Activated B cell treated with CpG ODN at 0.5 μM for 24 hours (primary cell): ENCODE results near the gene SNCG. TPM values are rescaled to one million over a fixed set of nuclear protein-coding genes. Genes with fewer than 3 reads are reported as not detected.

Source experiments
- ATAC-seq: fragments of 200-7000 bp; cut with Tn5 transposase; one replicate; pipeline ENCODE4 v1.10.0; 2021; ENCODE audit warnings: low read depth, mild to moderate bottlenecking, moderate library complexity
- CTCF ChIA-PET: fragments of 350-600 bp; sonication (Branson Sonifier 250); formaldehyde crosslinking; loops from one replicate; lab custom pipeline; 2021; ENCODE audit warnings: antibody characterized with exemption; lab: Charles Lee
- POLR2A ChIA-PET: fragments of 350-600 bp; sonication (Branson Sonifier 250); formaldehyde crosslinking; loops from one replicate; lab custom pipeline; 2021; ENCODE audit warnings: antibody characterized with exemption; lab: Charles Lee
- DNase-seq: peaks from one replicate; pipeline ENCODE4 v3.0.0; 2022
- H3K27ac Mint-ChIP-seq: one replicate; pipeline ENCODE4 v1.8.0; 2020; ENCODE audit warnings: mixed read lengths
- H3K27me3 Mint-ChIP-seq: one replicate; pipeline ENCODE4 v1.8.0; 2021; ENCODE audit warnings: mixed read lengths
- H3K36me3 Mint-ChIP-seq: one replicate; pipeline ENCODE4 v1.8.0; 2021; ENCODE audit warnings: low read depth, mixed read lengths
- H3K4me1 Mint-ChIP-seq: one replicate; pipeline ENCODE4 v1.8.0; 2021; ENCODE audit warnings: mixed read lengths
- H3K4me3 Mint-ChIP-seq: one replicate; pipeline ENCODE4 v1.8.0; 2020; ENCODE audit warnings: mild to moderate bottlenecking, mixed read lengths
- H3K9me3 Mint-ChIP-seq: one replicate; pipeline ENCODE4 v1.8.0; 2020; ENCODE audit warnings: mixed read lengths
- CTCF ChIP-seq: fragments of 200-600 bp; IDR thresholded peaks from one replicate; pipeline ENCODE4 v1.8.0; 2022; ENCODE audit warnings: antibody characterized with exemption, mild to moderate bottlenecking
- intact Hi-C: fragments of 100-400 bp; cut with micrococcal nuclease; formaldehyde crosslinking; loops from one replicate; pipeline ENCODE4 v1.15.1; 2024
- total RNA-seq: library from RNA; stranded (reverse); gene quantifications from 2 replicates; pipeline ENCODE4 v1.2.3, GENCODE V29; 2022

The SNCG gene
- total RNA-seq, 1 donor from 2014 or later = not detected

- Mint-ChIP-seq H3K4me3 (no peak overlapping the region), H3K27me3 (peaks cover 6% of the 10 kb centered on the region), H3K36me3 (no peaks in the 10 kb centered on the region), H3K9me3 (no peaks in the 10 kb centered on the region), H3K27ac (no peak overlapping the region), H3K4me1 (peaks cover 42% of the 10 kb centered on the region)
- intact Hi-C loops = no loop called here
- DNase-seq (no peak), ATAC-seq (no peak)
- no peak for TF ChIP-seq CTCF
- POLR2A ChIA-PET = no interaction called here
- CTCF ChIA-PET = no interaction called here
Measured at GRCh38 chr10:86967481-86967941, 9.1 kb downstream of the SNCG start.

DNA sequence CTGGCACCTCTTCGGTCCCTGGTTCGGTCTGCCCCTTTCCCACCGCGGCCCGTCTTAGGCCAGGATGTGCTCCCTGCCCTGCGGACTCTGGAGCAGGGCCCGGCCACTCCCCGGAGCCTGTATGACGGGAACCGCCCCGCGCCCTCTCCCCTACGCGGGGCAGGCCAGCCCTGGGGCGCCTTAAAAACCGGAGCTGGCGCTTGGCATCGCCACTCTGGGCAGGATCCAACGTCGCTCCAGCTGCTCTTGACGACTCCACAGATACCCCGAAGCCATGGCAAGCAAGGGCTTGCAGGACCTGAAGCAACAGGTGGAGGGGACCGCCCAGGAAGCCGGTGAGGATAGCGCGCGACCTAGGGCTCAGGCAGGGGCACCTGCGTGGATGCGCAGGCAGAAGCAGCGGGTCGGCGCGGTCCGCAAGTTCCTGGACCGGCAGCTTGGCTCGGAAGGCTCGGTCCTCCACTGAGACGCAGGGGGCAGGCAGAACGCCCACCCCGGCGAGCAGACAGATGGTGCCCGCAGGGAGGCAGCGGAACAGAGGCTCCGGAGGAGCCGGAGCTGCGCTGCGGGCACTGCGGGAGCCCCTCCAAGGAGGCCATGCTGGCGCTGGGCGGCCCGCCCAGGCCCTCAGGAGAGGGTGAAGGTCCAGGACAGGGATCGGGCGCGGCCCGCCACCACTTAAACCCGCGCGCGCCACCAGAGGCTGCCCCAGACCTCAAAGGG is 10.0 kb downstream of the SNCG start, which contains the start of gene ADIRF:
Gene ADIRF, plus strand, starts transcription at position 212 of the 723 bp plus-strand sequence. Its CDS starts 63 bp downstream, at position 275.
- ChIA-PET POLR2A (interaction anchor here (0.5 kb wide), 1 partner anchor 29 kb away, joined by 3 read pairs; no protein-coding TSS in a partner anchor), CTCF (interaction anchor here (0.5 kb wide), 1 partner anchor 77 kb away, joined by 3 read pairs; no protein-coding TSS in a partner anchor)
- intact Hi-C loops = no loop called here
- TF ChIP-seq CTCF = no peak
- DNase-seq (no peak), ATAC-seq (no peak)
- H3K36me3 Mint-ChIP-seq = no peaks in the 10 kb centered on the region
- H3K27me3 Mint-ChIP-seq = peaks cover 6% of the 10 kb centered on the region
- H3K4me3 Mint-ChIP-seq = peak within 1 kb of the TSS; percentile 15
- peaks cover 45% of the 10 kb centered on the region for H3K4me1 Mint-ChIP-seq
- H3K27ac Mint-ChIP-seq = no peak within 1 kb of the TSS
- H3K9me3 Mint-ChIP-seq = no peaks in the 10 kb centered on the region

DNA sequence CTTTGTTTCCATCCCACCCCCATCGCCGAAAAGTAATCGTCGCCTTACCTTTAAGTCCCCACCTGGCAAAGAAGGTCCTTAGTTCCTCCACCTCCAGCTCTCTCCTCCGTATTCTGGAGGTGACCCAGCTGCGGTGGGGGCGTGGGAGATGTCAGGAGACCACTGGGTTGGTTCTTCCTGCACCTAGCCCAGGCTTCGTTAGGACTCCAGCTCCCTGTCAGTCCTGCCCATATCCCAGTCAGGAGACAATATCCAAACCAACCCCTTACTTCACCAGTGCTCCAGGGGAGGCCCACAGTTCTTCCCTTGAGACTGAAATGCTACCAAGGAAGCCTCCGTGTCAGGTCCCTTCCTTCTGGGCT is 10.6 kb downstream of the SNCG start:
- ATAC-seq (no peak), DNase-seq (no peak)
- Mint-ChIP-seq H3K27me3 (peaks cover 6% of the 10 kb centered on the region), H3K9me3 (no peaks in the 10 kb centered on the region), H3K4me3 (peak overlapping the region; percentile 15), H3K4me1 (peaks cover 45% of the 10 kb centered on the region), H3K27ac (no peak overlapping the region), H3K36me3 (no peaks in the 10 kb centered on the region)
- TF ChIP-seq CTCF = no peak
- POLR2A ChIA-PET = interaction anchor here (0.6 kb wide), 1 partner anchor 29 kb away, joined by 3 read pairs; no protein-coding TSS in a partner anchor
- CTCF ChIA-PET = no interaction called here
- intact Hi-C loops = no loop called here

- Mint-ChIP-seq H3K27ac (no peak overlapping the region), H3K36me3 (no peaks in the 10 kb centered on the region), H3K4me3 (peak overlapping the region; percentile 87), H3K27me3 (peaks cover 6% of the 10 kb centered on the region), H3K4me1 (peaks cover 43% of the 10 kb centered on the region), H3K9me3 (no peaks in the 10 kb centered on the region)
- ChIA-PET POLR2A (interaction anchor here (0.6 to 1.1 kb wide), 3 partner anchors 11 to 1614 kb away, joined by 3 read pairs; partner anchors contain the start of gene RNLS), CTCF (no interaction called here)
- DNase-seq = no peak
- TF ChIP-seq CTCF = no peak
- intact Hi-C loops = loop anchor here (2.0 to 5.0 kb wide), 4 partner anchors 447 to 1418 kb away; partner anchors contain the start of genes ATAD1 and WAPL
- no peak for ATAC-seq
Measured at GRCh38 chr10:86969421-86970041, 11.1 kb downstream of the SNCG start.
